ENCODE results near the gene GGNBP2.

DNA sequence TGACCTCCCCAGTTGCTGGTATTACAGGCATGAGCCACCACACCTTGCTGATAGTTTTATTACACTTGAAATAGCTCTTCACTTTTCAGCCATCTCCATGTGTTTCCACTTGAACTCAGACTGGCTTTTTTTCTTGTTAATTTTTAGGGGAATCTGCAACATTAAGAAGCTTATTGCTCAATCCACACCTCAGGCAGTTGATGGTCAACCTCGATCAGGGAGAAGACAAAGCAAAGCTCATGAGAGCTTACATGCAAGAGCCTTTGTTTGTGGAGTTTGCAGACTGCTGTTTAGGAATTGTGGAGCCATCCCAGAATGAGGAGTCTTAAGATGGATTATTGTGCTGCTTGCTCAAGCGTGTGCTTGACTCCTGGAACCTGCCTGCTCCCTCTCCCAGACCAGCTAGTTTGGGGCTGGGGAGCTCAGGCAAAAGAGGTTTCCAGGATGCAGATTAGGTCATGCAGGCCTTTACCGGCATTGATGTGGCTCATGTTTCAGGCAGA is 49.6 kb upstream of the GGNBP2 start:
- TF ChIP-seq, protein P1, sequence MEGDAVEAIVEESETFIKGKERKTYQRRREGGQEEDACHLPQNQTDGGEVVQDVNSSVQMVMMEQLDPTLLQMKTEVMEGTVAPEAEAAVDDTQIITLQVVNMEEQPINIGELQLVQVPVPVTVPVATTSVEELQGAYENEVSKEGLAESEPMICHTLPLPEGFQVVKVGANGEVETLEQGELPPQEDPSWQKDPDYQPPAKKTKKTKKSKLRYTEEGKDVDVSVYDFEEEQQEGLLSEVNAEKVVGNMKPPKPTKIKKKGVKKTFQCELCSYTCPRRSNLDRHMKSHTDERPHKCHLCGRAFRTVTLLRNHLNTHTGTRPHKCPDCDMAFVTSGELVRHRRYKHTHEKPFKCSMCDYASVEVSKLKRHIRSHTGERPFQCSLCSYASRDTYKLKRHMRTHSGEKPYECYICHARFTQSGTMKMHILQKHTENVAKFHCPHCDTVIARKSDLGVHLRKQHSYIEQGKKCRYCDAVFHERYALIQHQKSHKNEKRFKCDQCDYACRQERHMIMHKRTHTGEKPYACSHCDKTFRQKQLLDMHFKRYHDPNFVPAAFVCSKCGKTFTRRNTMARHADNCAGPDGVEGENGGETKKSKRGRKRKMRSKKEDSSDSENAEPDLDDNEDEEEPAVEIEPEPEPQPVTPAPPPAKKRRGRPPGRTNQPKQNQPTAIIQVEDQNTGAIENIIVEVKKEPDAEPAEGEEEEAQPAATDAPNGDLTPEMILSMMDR (IDR thresholded peaks at IDR 0.05; ENCODE audit: low read depth, low read length, poor library complexity, severe bottlenecking), result no peak
- no peak for TF ChIP-seq EZH2phosphoT487 (IDR thresholded peaks at IDR 0.05; ENCODE audit: borderline replicate concordance, low read length)

Measured in DOHH2 (cell line).